ENCODE results near the gene DMAC2L. TPM values are rescaled to one million over a fixed set of nuclear protein-coding genes. Genes with fewer than 3 reads are reported as not detected.

The DMAC2L gene
- total RNA-seq, 2 experiments from 2014 or later = 13.8 to 33.0 TPM

- intact Hi-C loops (cut with micrococcal nuclease; ENCODE audit: unreplicated experiment) = no loop called here
- Histone ChIP-seq H3K4me1 (ENCODE audit: insufficient read depth, low read length, poor library complexity, severe bottlenecking) (peaks cover 12% of the 10 kb centered on the region), H4K20me1 (ENCODE audit: insufficient read depth, low read length) (no peaks in the 10 kb centered on the region), H3K9me2 (ENCODE audit: insufficient read depth, low read length) (no peaks in the 10 kb centered on the region), H3K4me2 (ENCODE audit: low read length) (no peak overlapping the region), H3K4me3 (ENCODE audit: low read depth, low read length, poor library complexity, severe bottlenecking) (no peak overlapping the region), H3K36me3 (ENCODE audit: insufficient read depth, low read length) (no peaks in the 10 kb centered on the region), H3K9me3 (ENCODE audit: low read length) (no peaks in the 10 kb centered on the region), H3K27ac (ENCODE audit: low read depth, low read length, poor library complexity, severe bottlenecking) (no peak overlapping the region), H3K79me2 (ENCODE audit: insufficient read depth, low read depth, low read length) (no peaks in the 10 kb centered on the region), H2AFZ (ENCODE audit: low read length) (no peak overlapping the region)
- ChIA-PET CTCF (ENCODE audit: unreplicated experiment) (no interaction called here), POLR2A (no interaction called here)
- TF ChIP-seq EZH2phosphoT487 (IDR thresholded peaks at IDR 0.05; ENCODE audit: borderline replicate concordance, low read depth, low read length) = no peak
- no peak for TF ChIP-seq CTCF (conservative IDR thresholded peaks at IDR 0.05; ENCODE audit: low read length)
- no peak for DNase-seq (ENCODE audit: low spot score)
- BruUV-seq (replicated peaks) = no TSS peak
Observed at GRCh38 chr14:50366589-50366988, 54.5 kb downstream of the DMAC2L start.

- Histone ChIP-seq H3K9me2 (ENCODE audit: insufficient read depth, low read length) (no peaks in the 10 kb centered on the region), H3K27ac (ENCODE audit: low read depth, low read length, poor library complexity, severe bottlenecking) (no peak overlapping the region), H4K20me1 (ENCODE audit: insufficient read depth, low read length) (no peaks in the 10 kb centered on the region), H3K79me2 (ENCODE audit: insufficient read depth, low read depth, low read length) (no peaks in the 10 kb centered on the region), H2AFZ (ENCODE audit: low read length) (no peak overlapping the region), H3K9me3 (ENCODE audit: low read length) (no peaks in the 10 kb centered on the region), H3K4me3 (ENCODE audit: low read depth, low read length, poor library complexity, severe bottlenecking) (no peak overlapping the region), H3K36me3 (ENCODE audit: insufficient read depth, low read length) (no peaks in the 10 kb centered on the region), H3K4me2 (ENCODE audit: low read length) (no peak overlapping the region), H3K4me1 (ENCODE audit: insufficient read depth, low read length, poor library complexity, severe bottlenecking) (no peaks in the 10 kb centered on the region)
- no peak for DNase-seq (ENCODE audit: low spot score)
- TF ChIP-seq CTCF (conservative IDR thresholded peaks at IDR 0.05; ENCODE audit: low read length) (no peak), EZH2phosphoT487 (IDR thresholded peaks at IDR 0.05; ENCODE audit: borderline replicate concordance, low read depth, low read length) (no peak)
- no TSS peak for BruUV-seq (replicated peaks)
- ChIA-PET POLR2A (no interaction called here), CTCF (ENCODE audit: unreplicated experiment) (no interaction called here)
- intact Hi-C loops (cut with micrococcal nuclease; ENCODE audit: unreplicated experiment) = no loop called here
Observed at GRCh38 chr14:50371546-50371945, 59.4 kb downstream of the DMAC2L start.

- intact Hi-C loops (cut with micrococcal nuclease; ENCODE audit: unreplicated experiment) = no loop called here
- TF ChIP-seq CTCF (conservative IDR thresholded peaks at IDR 0.05; ENCODE audit: low read length) (no peak), EZH2phosphoT487 (IDR thresholded peaks at IDR 0.05; ENCODE audit: borderline replicate concordance, low read depth, low read length) (no peak)
- Histone ChIP-seq H2AFZ (ENCODE audit: low read length) (no peak overlapping the region), H3K4me2 (ENCODE audit: low read length) (no peak overlapping the region), H3K4me3 (ENCODE audit: low read depth, low read length, poor library complexity, severe bottlenecking) (no peak overlapping the region), H3K79me2 (ENCODE audit: insufficient read depth, low read depth, low read length) (no peaks in the 10 kb centered on the region), H3K9me2 (ENCODE audit: insufficient read depth, low read length) (no peaks in the 10 kb centered on the region), H3K9me3 (ENCODE audit: low read length) (no peaks in the 10 kb centered on the region), H4K20me1 (ENCODE audit: insufficient read depth, low read length) (no peaks in the 10 kb centered on the region), H3K36me3 (ENCODE audit: insufficient read depth, low read length) (no peaks in the 10 kb centered on the region), H3K4me1 (ENCODE audit: insufficient read depth, low read length, poor library complexity, severe bottlenecking) (no peaks in the 10 kb centered on the region), H3K27ac (ENCODE audit: low read depth, low read length, poor library complexity, severe bottlenecking) (no peak overlapping the region)
- ChIA-PET POLR2A (interaction anchor here (0.6 to 1.4 kb wide), 4 partner anchors 14 to 1196 kb away, joined by 3 read pairs; no protein-coding TSS in a partner anchor), CTCF (ENCODE audit: unreplicated experiment) (no interaction called here)
- no peak for DNase-seq (ENCODE audit: low spot score)
- BruUV-seq (replicated peaks) = no TSS peak
Observed at GRCh38 chr14:50373959-50374358, 61.8 kb downstream of the DMAC2L start.
